Fibroblast of peridontal ligament (primary cell): ENCODE data around the gene RCAN1.
"Not testable (repeated sequence)": the region's sequence is repeated elsewhere in the genome, so short reads cannot be mapped to it uniquely, and the experiment has no call there.

ENCODE experiments used
- DNase-seq: peaks from one replicate; pipeline ENCODE4 v3.0.0-alpha.2; 2010; ENCODE audit errors: extremely low read depth

RCAN1 gene

DNA sequence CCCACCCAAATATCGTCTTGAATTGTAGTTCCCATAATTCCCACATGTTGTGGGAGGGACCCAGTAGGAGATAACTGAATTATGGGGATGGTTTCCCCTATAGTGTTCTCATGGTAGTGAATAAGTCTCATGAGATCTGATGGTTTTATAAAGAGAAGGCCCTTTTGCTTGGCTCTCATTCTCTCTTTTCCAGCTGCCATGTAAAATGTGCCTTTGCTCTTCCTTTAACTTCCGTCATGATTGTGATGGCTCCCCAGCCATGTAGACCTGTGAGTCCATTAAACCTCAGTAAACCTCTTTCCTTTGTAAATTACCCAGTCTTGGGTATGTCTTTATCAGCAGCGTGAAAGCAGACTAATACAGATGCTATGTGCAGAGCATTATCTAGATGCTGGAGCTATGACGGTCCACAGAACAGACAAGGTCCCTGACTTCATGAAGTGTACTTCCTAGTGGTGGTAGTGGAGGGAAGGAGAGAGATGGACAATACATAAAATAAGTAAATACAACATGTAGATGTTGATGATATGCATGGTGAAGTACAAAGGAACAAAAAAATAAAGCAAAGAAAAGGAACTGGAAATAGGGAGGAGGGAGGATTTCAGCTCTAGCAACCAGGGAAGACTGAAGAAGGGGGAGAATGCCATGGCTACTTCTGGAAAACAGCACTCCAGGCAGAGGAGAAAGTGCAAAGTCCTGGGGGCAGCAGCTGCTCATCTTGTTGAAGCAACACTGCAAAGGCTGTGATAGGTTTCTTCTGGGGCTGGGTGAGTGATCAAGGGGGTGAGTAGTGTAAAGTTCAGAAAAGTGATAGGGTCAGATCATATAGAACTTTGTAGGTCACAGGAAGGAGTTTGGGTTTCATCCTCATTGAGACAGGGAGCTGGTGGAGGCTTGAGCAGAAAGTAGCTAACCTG lies 6.8 kb upstream of the RCAN1 start:
- DNase-seq = no peak

DNA sequence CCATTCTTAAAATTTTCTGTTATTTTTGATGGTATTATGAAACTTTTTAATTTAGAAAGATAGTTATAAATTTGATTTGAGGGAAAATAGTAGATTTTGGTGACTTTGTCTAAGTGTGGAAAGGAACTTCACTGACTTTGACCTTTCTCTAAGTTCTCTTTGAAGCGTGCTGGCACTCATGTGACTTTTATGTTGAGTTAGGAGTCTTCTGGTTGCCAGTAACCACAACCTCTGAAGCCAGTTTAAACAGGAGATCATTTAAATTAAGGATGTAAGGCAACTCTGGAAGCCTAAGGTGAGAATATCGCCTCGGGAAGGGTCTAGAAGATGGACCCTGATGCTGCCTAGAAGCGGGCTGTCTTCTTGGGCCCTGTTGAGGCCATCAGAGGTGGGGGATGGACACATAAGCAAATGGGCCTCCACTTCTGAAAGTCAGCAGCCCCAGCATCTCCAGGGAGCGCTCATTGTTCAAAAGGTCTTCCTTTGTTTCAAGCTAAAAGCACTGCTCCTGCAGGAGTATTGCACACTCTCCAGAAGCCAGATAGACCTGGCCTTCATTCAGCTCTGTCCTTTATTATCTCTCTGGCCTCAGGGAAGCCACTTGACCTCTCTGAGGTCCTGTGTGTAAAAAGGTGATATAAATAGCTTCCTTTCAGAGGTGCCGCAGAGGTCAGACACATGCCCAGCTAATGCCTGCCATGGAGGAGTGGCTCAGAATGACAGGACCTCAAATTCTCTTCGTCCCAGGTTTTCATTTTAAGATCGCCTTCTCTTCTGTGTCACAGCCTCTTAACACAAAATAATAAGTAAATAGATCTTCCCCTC lies 5.1 kb upstream of the RCAN1 start:
- no peak for DNase-seq

DNA sequence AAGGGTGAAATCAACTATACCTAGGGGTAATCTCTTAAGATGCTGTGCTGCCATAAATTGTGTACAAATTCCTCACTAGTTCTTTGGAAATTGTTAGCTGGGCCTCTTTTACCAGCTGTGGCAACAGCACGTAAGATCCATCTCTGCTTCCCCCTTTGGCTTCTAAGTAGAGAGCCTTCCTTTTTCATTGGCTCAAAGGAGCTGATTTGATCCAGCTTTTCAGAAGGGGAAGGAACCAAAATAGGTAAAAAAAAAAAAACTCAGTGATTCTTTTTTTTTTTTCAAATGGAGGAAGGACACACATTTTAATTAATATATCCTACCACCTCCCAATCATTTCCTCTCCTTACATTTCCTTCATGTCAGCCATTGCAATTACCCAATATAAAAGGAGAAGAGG lies 4.0 kb upstream of the RCAN1 start:
- no peak for DNase-seq

DNA sequence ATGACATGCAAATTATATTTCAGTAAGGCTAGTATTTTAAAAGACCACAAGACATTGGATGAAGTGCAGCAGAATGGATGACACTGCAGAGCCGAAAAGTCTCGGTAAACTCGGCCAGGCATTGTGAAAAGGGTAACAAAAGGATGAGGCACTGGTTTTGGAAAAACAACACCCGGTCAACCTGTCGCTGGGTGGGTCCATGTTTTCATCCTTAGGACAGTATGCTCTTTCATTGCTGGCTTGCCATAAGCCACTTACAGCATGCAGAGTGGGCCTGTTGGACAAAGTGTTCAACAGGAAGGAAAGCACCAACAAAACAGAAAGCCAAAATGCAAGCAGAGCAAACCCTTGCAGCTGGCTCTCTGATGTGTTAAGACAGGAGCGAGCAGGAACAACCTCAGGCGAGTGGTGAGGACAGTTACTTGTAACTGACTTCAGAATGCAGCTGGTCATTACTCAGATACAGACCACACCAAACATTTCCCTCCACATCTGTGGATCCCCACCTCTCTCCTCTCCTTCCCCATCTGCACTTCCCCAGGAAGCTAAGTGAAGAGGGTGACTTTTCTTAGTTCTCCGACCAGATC lies 2.9 kb upstream of the RCAN1 start:
- no peak for DNase-seq

DNA sequence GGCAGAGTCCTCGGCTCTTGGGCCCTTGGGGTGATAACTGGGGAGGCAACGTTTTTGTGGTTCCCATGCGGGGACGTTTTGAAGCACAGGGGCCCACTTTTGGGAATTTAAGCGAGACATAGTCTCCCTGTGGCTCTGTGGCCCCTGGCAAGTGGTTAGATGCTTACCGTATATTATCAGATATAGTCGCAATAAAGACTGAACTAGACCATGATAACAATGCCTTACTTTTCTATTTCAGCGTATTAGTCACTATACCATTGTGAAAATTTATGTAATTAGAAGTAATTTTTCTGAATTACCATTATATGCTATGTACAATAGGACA lies 538 bp upstream of the RCAN1 start:
- DNase-seq = no peak

DNA sequence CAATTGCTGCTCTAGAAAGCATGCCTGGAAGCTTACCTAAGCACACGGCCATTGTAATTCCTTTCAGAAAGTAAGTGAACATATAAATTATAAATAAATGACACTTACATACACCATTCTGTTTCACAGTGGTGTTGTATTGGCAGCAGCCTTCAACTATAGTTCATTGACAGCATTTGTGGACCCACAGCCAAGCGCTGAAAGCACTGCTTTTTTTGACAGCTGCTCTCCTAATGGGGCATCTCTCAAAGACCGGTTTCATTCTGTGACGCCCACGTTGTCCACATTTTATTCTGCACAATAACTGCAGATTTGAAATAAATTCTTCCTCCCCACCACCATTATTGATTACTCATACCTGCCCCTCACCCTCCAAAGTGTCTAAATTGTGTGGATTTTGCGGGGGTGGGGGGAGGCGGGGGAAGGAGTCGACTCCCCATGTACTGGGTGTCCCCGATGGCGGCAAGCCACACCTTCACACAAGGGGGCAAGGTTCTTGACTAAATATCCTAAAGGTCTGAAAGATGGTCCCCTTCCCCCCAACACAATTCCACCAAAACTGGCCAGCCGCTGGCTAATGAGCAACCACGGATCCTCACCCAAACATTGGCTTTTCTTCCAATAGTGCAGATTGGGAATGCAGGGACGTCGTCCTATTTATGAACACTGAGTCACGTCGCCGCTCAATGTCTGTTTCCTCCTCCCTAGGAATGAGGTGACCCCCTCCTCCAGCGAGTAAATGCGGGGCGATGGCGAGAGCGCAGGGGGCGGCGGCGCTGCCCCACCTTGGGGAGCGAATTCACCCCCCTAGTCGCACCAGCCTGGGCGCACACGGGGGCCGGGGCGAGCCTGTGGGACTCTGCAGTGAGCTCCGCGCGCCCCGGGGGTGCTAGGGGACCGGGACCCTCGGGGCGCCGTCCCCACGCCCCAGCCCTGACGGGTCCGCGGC lies 960 bp downstream of the RCAN1 start:
- DNase-seq = peak; percentile 16

DNA sequence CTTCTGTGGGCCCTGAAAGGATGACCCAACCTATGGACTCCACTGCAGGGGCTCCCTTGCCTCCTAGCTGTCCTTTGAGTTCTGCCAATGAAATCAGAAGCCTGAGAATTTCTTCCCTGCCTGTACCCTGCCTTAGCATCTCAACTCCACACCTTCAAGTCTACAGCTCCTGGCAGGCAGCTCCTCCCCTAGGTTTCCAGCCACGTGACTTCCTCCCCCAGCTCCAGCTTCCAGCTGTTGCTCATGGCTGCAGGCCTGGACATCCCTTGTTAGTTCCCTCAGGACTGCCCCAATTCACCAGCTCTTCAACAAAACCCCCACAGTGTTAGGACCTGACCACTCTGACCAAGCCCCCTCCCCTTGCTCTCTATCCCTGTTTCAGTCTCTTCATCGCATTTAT lies 2.4 kb downstream of the RCAN1 start:
- DNase-seq = no peak

DNA sequence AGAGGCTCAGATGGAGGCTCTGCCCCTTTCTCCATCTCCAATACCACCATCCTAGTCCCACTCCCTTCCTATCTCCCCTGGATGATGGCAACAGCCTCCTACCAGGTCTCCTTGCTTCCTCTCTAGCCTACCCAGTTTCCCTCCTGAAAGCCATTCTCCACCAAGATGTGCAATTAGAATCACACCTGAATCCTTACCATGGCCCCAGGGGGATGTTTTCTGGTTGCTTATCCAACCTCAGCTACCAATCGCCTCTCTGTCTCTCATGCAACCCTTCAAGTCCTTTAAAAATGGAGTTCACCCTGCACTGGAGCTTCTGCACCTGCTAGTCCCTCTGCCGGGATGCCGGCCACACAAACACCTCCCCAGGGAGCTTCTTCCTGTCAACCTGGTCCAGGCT lies 2.9 kb downstream of the RCAN1 start:
- no peak for DNase-seq

DNA sequence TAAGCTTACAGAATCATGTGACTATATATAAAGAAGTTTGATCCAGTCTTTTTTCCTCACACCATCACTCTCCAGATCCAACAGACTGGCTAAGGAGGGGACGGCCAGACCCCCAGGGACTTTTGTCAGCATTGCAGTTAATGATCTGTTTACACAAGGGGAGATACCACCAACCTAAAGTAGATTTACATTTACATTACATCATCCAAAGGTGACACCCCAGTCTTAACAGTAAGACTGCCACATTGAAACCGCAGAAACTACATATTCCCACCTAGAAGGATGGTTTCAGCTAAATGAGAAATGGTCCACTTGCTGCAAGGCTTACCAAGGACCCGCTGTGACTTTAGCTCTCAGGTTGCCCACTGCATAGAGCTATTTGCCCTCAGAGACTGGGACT lies 3.4 kb downstream of the RCAN1 start:
- DNase-seq = no peak

DNA sequence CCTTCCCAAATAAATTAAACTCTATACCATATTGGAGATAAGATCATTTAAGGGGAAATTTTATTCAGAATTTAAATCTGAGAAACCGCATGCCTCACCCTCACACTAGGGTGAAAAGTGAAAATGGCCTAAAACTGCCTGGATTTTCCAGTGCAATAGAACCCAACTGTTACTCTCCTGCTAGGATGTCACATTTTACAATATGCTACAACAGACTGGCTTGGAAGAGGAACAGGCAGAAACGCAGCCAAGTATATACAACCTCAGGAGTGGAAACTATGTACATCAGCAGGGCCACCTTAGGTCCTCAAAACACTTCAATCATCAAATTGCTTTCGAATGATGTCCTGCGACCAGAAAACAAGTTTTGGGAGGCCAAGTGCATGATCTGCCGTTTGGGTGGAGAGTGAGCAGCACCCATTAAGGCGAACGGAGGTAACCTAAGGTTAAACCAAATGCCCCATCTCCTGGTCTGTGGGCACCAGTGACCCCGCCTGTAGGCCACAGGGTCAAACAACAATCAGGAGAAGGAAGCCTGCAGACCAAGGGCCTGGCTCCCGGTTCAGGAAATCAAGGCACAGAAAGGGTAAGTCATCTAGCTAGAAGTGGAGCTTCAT lies 4.9 kb downstream of the RCAN1 start:
- no peak for DNase-seq

DNA sequence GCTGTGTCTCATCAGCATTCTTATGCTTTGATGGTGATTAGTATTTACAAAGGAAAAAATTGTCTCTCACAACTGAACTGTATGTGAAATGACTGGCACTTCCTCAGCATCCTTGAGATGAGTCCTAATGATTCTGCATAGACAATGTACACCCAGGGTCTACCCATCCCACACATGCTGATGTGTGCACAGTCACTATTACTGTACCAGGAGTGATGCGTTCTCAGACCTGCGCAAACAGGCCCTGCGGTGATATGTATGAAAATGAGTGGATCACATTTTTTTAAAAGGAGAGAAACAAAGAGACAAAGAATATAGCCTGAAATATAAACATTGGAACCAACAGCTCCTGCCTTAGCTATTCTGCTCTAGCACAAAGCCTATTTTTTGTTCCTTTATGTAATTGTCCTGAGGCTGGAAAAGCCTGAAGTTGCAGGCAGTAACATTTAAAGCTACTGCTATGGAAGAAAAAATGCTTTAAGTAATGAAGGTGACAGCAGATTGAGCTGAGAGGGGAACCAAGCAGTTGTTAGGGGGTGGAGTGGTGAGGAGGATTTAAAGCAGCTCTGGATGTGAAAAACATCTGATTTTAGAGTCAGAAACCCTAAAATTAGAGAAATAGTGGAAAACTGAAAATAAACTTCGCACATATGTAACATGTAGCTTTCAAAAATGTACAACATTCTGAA lies 5.5 kb downstream of the RCAN1 start:
- DNase-seq = no peak

DNA sequence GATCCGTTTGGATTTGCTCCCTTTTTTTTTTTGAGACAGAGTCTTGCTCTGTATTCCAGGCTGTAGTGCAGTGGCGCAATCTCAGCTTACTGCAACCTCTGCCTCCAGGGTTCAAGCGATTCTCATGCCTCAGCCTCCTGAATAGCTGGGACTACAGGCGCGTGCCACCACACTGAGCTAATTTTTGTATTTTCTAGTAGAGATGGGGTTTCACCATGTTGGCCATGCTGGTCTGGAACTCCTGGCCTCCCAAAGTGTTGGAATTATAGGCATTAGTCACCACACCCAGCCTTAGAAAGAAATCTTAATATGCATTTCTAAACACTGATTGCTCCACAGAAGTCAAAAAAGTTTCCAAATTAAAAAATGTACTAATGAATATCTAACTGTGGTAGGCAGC lies 7.5 kb downstream of the RCAN1 start:
- DNase-seq = not testable (repeated sequence)

DNA sequence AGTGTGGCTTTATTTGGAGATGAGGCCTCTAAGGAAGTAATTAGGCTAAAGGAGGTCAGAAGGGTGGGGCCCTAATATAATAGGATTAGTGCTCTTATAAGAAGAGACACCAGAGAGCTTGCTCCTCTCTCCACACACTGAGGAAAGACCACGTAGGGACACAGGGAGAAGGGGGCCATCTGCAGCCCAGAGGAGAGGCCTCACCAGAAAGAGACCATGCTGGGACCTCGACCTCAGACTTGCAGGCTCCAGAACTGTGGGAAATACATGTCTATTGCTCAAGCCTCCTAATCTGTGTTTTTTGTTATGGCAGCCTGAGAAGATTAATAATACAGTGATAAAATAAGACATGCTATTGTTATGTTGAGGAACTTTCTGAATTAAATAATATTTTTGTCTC lies 8.3 kb downstream of the RCAN1 start:
- no peak for DNase-seq

DNA sequence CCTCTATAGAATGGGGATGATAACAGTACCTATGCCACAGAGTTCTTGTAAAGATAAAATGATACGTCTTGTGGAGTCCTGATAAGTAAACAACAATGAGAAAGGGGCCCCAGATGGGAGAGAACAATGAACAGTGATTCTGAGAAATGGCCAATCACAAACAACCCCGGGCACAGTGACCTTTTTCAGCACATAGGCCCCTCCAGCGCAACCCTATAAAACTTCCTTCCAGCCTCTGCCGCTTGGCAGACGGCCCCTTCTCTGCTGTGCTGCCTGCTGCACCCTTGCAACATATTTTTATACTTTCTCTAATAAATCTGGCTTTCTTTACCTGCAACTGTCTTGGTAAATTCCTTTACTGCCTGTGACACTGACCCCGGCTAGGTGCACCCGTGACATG lies 8.9 kb downstream of the RCAN1 start:
- DNase-seq = no peak

DNA sequence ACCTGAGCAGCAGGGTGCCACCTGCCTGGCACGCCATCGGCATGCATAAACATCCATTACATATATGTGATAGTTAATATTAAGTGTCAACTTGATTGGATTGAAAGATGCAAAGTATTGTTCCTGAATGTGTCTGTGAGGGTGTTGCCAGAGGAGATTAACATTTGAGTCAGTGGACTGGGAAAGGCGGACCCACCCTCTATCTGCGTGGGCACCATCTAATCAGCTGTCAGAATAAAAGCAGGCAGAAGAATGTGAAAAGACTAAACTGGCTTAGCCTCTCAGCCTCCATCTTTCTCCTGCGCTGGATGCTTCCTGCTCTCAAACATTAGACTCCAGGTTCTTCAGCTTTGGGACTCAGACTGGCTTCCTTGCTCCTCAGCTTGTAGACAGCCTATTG lies 10.0 kb downstream of the RCAN1 start:
- DNase-seq = not testable (repeated sequence)

DNA sequence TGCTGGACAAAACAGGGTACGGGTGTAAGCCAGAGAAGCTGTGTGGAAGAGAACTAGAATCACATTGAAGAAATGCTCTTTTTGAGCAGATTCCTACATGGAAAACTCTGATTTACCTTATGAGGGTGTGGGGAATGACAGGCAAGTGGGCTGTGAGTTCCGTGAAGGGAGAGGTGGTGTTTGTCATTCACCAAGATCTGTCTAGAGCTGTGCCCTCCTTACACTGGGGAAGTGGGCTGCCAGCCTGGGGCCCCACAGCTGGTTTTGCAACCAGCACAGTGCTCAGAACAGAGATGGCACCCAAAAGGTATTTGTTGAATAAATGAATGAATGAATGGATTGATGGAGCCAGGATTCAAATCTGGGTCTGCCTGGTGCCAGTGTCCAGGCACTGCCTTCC lies 10.4 kb downstream of the RCAN1 start:
- DNase-seq = no peak

DNA sequence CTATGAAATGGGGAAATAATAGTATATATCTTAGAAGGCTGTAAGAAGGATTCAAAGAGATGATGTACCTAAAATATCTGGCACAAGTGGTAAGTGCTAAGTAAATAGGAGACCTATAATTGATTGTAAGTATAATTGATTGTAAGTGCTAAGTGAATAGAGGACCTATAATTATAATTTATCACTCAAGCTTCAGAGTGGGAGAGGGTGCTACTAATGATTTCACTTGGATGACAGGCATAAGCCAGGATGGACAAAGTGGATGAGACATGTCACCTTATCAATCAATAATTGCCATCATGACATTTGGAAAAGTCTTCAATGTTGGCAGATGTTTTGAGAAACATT lies 11.2 kb downstream of the RCAN1 start:
- DNase-seq = no peak

DNA sequence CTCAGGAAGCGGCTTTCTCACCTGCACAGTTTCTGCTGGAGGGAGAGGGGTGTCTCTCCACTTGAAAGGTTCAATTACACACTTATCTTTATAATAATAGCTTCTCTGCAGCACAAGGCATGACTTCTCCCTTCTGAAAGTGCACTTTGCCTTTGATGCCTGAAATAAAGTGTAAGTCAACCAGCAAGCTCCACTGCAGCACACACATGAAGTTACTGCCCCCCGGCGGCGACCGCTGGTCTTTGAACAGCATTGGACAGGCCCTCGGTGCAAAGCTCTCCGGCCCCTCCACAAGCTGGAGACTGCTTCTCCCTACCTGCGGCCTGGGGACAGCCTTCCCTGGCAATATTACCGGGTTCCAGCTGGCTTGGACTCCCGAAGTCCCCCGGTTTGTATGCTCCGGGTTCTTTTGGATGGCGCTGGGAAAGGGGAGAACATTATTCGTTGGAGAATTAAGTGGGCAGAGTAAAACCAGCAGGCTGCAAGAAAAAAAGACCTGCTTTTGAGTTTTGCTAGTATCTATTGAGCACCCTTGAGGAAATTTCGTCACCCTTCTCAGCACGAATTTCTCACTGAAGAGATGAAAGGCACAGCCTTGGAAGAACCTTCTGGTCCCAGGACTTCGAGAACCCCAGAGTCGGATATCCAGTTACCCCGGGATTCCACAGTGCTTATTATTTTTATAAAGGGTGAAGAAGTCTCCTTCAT lies 11.8 kb downstream of the RCAN1 start:
- DNase-seq = peak; percentile 75

DNA sequence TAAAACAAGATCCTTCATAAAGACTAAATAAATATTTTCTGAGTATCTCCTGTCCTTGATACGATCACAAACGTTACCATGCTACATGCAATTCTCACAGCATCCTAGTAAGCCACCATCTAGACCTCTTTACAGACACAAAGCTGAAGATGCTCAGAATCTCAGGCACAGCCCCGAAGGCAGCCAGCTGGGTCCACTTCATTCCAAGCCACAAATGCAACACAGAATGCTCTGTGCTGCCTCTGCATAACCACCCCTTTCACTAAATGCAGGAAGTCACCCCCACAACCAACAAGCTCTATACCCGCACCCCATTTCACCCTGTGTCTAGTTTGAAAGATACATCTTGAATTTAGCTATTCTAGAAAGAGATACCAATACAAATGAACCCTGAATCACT lies 12.9 kb downstream of the RCAN1 start:
- no peak for DNase-seq

DNA sequence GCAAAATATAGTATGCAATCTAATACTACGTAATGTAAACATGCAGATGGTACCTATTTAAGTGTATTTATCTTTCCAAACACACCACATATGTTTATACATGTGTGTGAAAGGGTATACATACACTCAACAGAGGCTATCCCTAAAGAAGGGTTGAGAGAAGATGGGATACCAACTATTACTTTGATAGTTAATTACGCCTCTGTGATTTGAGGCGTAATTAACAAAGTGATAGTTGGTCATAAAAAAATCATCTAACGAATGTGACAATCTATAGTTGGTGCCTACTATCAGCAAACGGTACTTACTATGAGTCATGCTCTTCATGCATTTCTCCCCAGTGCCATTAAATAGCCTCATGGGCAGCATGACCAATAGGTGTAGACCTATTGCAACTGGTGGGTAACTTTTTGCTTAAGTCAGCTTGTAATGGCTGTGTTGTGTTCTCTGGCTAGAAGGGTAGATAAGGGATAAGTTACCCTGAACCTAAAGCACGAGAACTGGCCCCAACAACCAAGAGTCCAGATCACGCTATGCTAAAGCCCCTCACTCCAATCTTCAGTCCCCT lies 15.3 kb downstream of the RCAN1 start:
- DNase-seq = no peak
